C4-2B (cell line): Measurements from ENCODE around the gene SRCIN1.

ENCODE experiments used
- CTCF ChIP-seq: fragments of 450-650 bp; conservative IDR thresholded peaks from 2 replicates; pipeline ENCODE4 v1.5.1; 2017; ENCODE audit warnings: mild to moderate bottlenecking
- ZFX ChIP-seq: fragments of 450-650 bp; IDR thresholded peaks from 2 replicates; pipeline ENCODE4 v1.6.1; 2017

DNA sequence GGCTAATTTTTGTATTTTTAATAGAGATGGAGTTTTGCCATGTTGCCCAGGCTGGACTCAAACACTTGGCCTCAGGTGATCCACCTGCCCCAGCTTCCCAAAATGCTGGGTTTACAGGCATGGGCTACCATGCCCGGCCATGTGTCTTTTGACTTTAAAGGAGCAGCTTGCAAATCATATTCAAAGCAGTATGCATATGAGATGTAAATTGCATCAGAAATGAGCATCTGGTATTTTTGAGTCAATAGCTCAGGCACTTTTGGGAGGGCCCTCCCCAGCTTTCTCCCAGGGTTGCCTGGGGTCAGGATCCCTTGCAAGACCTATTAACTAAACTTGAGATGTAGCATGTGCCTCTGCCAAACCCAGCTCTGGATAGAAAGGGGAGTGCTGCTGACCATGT lies 47.5 kb upstream of the SRCIN1 start:
- TF ChIP-seq CTCF: no peak
- no peak for TF ChIP-seq ZFX
